HG02642 (cell line): ENCODE results near the gene TIAM2.
A peak's percentile ranks its signal among the peaks of the same experiment; 100 is the strongest.
"Not testable (repeated sequence)": the region's sequence is repeated elsewhere in the genome, so short reads cannot be mapped to it uniquely, and the experiment has no call there.

Source experiments
- ATAC-seq: cut with Tn5 transposase; IDR thresholded peaks from one replicate; pipeline ENCODE4 v1.9.1; 2021; ENCODE audit warnings: mild to moderate bottlenecking; ENCODE audit not compliant: unreplicated experiment, poor library complexity

Gene TIAM2

GRCh38 chr6:155152211-155153076 is 157.3 kb downstream of the TIAM2 start:
- no peak for ATAC-seq

DNA sequence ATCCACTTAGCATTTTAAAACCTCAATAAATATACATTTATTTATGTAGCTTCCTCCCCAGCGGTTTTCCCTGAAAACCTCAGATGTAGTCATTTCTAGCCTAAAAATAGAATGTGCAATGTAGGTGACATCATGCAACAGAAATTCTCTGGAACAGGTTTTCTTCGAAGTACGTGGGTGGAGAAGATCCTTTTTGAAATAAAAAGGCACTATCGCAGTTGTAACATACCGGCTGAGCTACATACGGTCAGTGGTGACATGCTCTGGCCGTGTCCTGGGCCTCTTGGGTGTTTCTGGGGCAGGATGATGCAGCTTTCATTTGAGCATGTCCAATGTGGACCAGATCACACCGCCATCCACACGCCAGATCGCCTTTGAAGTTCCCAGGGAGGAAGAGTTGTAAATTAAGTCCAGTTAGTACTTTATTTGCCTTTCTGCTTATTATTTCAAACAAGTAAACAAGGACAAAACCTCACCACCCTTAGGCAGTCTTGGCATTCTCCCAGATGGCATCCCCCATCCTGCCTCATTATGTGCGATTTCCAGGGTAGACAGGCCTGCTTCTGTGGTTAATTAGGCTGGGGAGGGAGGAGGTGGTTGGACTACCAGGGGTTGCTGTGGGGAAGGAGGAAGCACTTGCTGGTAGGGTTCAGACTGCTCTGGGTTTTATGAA is 159.2 kb downstream of the TIAM2 start:
- no peak for ATAC-seq

- no peak for ATAC-seq
These were observed 160.8 kb downstream of the TIAM2 start for GRCh38 chr6:155155787-155156447.

DNA sequence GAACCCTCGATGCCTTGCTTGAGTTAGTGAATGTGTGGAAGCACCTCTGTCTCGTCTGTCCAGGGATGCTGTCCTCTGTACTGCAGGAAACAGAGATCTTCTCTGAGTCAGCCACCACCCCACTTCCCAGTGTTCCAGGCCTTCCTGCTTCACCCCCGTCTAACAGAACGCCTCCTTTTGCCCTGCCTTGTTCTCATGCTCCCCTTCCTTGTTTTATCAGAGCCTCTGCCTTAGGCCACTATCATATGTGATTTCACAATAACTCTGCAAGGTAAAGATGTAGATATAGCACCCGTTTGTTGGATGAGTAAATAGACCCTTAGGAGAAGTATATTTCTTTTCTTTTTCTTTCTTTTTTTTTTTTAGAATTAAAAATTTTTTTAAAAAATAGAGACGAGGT is 162.0 kb downstream of the TIAM2 start:
- ATAC-seq: no peak

GRCh38 chr6:155158030-155158843 is 163.1 kb downstream of the TIAM2 start:
- no peak for ATAC-seq

DNA sequence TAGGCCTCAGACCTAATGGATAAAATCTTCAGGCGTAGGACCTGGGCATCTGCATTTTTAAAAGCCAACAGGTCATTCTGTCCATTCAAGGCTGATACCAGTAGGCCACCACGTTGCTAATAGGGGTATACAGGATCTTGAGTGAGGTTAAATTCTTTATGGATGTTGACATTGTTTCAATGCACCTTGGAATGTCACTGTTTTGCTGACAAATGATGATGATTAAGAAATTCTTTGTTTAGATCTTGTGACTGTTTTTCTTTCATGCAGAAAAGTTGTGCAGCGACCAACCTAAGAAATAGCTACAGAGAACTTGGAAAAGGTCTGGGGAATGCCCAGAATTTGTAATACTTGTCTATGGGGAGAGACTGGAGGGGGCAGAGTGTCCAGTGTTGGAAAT is 167.6 kb downstream of the TIAM2 start:
- no peak for ATAC-seq

DNA sequence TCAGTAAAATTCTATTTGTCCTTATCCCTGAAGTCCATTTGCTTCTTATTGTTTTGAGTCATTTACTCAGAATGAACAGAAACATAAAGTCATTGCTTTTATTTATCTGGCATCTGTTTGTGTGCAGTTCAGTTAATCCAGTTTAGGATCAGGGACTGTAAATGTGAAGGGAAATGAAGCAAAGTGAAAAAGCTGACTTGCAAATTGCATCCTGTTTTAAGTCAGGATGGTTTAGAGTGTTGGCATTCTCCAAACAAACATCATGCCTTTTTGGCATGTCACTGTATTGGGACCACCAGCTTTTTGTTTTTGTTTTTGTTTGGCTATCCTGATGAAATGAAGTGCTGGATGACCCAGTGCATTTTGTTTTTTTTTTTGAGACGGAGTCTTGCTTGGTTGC is 168.5 kb downstream of the TIAM2 start:
- no peak for ATAC-seq

GRCh38 chr6:155165029-155165710 is 170.1 kb downstream of the TIAM2 start:
- no peak for ATAC-seq

GRCh38 chr6:155170519-155170918 is 175.4 kb downstream of the TIAM2 start:
- ATAC-seq: no peak

- ATAC-seq: peak; percentile 89
These were observed 176.1 kb downstream of the TIAM2 start for GRCh38 chr6:155171109-155171746.

GRCh38 chr6:155171747-155172449 is 176.8 kb downstream of the TIAM2 start:
- peak; percentile 6 for ATAC-seq

DNA sequence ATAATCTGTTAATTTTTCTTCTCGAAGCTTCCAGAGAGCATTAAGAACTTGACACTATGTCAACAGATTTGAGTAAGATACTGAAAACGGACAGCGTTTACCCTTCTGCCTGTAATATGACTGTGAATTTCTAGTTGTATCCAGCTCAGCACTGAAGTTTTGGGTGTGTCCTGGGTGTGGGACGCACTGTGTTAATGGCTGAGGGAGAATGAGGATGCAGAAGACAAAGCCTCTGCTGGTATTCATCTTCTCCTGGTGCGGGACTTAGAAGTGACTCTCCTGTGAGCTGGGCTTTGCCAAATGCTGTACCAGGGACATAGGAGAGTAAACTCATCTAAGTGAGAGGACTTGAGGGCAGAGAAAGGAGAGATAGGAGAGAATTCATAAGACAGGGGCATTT is 178.4 kb downstream of the TIAM2 start:
- no peak for ATAC-seq

DNA sequence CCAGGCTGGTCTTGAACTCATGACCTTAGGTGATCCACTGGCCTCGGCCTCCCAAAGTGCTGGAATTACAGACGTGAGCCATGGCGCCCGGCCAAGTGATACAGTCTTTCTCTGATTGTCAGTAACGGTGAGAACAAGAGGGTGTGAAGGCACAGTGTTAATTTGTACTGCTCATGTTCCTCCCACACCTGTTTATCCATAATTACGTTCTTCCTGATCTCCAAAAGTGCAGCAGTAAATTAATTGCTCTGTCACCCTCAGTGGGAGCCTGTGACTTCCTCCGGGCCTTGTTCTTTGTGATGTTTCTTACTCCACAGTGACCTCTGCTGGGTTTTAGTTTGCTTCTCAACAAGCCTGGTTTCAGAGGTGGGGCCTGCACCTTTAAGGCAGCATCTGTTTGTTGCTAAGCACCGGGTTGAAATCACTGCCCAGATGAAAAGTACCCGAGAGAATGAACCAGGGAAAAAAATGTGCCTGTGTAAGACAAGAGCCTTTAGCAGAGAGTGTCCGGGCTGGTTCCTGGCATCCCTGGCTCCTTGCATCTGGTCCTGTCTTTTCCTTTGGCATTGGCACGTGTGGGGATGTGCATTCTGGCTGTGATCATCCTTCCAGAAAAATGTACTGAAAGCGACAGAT is 179.6 kb downstream of the TIAM2 start:
- peak; percentile 56 for ATAC-seq

- no peak for ATAC-seq
These were observed 182.3 kb downstream of the TIAM2 start for GRCh38 chr6:155177363-155177961.

DNA sequence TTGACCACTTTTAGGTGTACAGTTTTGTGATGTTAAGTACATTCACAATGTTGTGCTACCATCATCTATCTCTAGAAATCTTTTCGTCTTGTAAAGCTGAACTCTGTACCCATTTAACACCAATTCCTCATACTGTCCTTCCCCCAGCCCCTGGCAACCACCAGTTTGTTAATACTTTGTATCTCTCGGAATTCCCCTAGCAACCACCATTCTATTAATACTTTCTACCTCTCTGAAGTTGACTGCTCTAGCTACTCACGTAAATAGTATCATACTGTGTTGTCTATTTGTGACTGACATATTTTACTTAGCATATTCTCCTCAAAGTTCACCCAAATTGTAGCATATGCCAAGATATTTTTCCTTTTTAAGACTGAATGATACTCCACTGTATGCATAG is 186.4 kb downstream of the TIAM2 start:
- peak; percentile 77 for ATAC-seq

GRCh38 chr6:155182103-155182502 is 187.0 kb downstream of the TIAM2 start:
- no peak for ATAC-seq

GRCh38 chr6:155183095-155183494 is 188.0 kb downstream of the TIAM2 start:
- ATAC-seq: no peak

DNA sequence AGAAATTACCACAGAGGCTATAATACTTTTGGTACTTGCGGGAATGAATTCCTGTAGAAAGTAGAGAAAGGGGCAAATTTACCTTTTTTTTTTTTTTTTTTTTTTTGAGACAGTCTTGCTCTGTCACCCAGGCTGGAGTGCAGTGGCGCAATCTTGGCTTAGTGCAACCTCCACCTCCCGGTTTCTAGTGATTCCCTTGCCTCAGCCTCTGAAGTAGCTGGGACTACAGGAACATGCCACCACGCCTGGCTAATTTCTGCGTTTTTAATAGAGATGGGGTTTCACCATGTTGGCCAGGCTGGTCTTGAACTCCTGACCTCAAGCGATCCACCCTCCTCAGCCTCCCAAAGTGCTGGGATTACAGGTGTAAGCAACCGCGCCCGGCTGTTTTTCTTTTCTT is 189.9 kb downstream of the TIAM2 start:
- not testable (repeated sequence) for ATAC-seq
